HG03575 (cell line): ENCODE results near the gene ZEB2.

Experiments
- ATAC-seq: cut with Tn5 transposase; IDR thresholded peaks from one replicate; pipeline ENCODE4 v1.9.1; 2021; ENCODE audit not compliant: unreplicated experiment, insufficient number of reproducible peaks, low FRiP score; ENCODE audit errors: extremely low read depth

Gene ZEB2

GRCh38 chr2:144477281-144477956 is 42.5 kb downstream of the ZEB2 start:
- ATAC-seq = no peak

GRCh38 chr2:144476682-144477081 is 43.2 kb downstream of the ZEB2 start:
- no peak for ATAC-seq

- ATAC-seq = no peak
Observed at GRCh38 chr2:144475569-144476275, 44.2 kb downstream of the ZEB2 start.

- no peak for ATAC-seq
Observed at GRCh38 chr2:144475044-144475443, 44.9 kb downstream of the ZEB2 start.

- no peak for ATAC-seq
Observed at GRCh38 chr2:144474017-144474416, 45.9 kb downstream of the ZEB2 start.

GRCh38 chr2:144472911-144473310 is 47.0 kb downstream of the ZEB2 start:
- ATAC-seq = no peak

- ATAC-seq = no peak
Observed at GRCh38 chr2:144472046-144472412, 47.9 kb downstream of the ZEB2 start.

GRCh38 chr2:144471305-144472045 is 48.4 kb downstream of the ZEB2 start:
- ATAC-seq = no peak

- ATAC-seq = no peak
Observed at GRCh38 chr2:144470816-144471215, 49.1 kb downstream of the ZEB2 start.

GRCh38 chr2:144470334-144470733 is 49.6 kb downstream of the ZEB2 start:
- ATAC-seq = no peak

GRCh38 chr2:144469798-144470197 is 50.1 kb downstream of the ZEB2 start:
- ATAC-seq = no peak

GRCh38 chr2:144468823-144469595 is 50.9 kb downstream of the ZEB2 start:
- no peak for ATAC-seq

GRCh38 chr2:144467502-144468137 is 52.3 kb downstream of the ZEB2 start:
- no peak for ATAC-seq

- ATAC-seq = no peak
Observed at GRCh38 chr2:144466637-144467036, 53.3 kb downstream of the ZEB2 start.

GRCh38 chr2:144465749-144466148 is 54.2 kb downstream of the ZEB2 start:
- ATAC-seq = no peak

- ATAC-seq = no peak
Observed at GRCh38 chr2:144464730-144465129, 55.2 kb downstream of the ZEB2 start.

GRCh38 chr2:144463266-144463665 is 56.7 kb downstream of the ZEB2 start:
- no peak for ATAC-seq

- ATAC-seq = no peak
Observed at GRCh38 chr2:144462266-144462665, 57.7 kb downstream of the ZEB2 start.

- no peak for ATAC-seq
Observed at GRCh38 chr2:144461308-144461766, 58.6 kb downstream of the ZEB2 start.
